Left lobe of liver (tissue), 1 donor: Measurements from ENCODE around the gene BRDT. TPM values are rescaled to one million over a fixed set of nuclear protein-coding genes. Genes with fewer than 3 reads are reported as not detected.

ENCODE experiments used
- total RNA-seq: library from RNA; stranded (reverse); gene quantifications from one replicate; pipeline ENCODE4 v1.2.1, GENCODE V29; 2021
- donor health status: DM: no; HTN: yes; CAD: no.

BRDT gene
- total RNA-seq, 1 donor from 2014 or later, result not detected

Other genes with a start within 250 kb of the BRDT start
- 9.3 TPM for gene TGFBR3, start 63.2 kb upstream of the BRDT start, total RNA-seq
- gene EPHX4, start 80.6 kb downstream of the BRDT start, total RNA-seq, result not detected
- gene SETSIP, start 126.0 kb downstream of the BRDT start, total RNA-seq, result not detected
- 3.0 TPM for gene BTBD8, start 130.9 kb downstream of the BRDT start, total RNA-seq